Dendritic cell treated with granulocyte-macrophage colony-stimulating factor and Interleukin-4, amounts not matched to agents 40 ng/mL and 50 ng/mL, for 4 days (primary cell): ENCODE results near the gene TSSK2.

ENCODE experiments used
- H3K27ac Mint-ChIP-seq: one replicate; pipeline ENCODE4 v1.8.0; 2022; ENCODE audit warnings: mild to moderate bottlenecking, mixed read lengths
- H3K27me3 Mint-ChIP-seq: one replicate; pipeline ENCODE4 v1.8.0; 2022; ENCODE audit warnings: mild to moderate bottlenecking, mixed read lengths
- H3K36me3 Mint-ChIP-seq: one replicate; pipeline ENCODE4 v1.8.0; 2022; ENCODE audit warnings: low read depth, mixed read lengths
- H3K4me1 Mint-ChIP-seq: one replicate; pipeline ENCODE4 v1.8.0; 2022; ENCODE audit warnings: low read depth, mixed read lengths
- H3K4me3 Mint-ChIP-seq: one replicate; pipeline ENCODE4 v1.8.0; 2022; ENCODE audit warnings: mild to moderate bottlenecking, moderate library complexity, mixed read lengths
- H3K9me3 Mint-ChIP-seq: one replicate; pipeline ENCODE4 v1.8.0; 2022; ENCODE audit warnings: mixed read lengths
- intact Hi-C: fragments of 100-400 bp; cut with micrococcal nuclease; formaldehyde crosslinking; loops from one replicate; pipeline ENCODE4 v1.15.0; 2022

Gene TSSK2

DNA sequence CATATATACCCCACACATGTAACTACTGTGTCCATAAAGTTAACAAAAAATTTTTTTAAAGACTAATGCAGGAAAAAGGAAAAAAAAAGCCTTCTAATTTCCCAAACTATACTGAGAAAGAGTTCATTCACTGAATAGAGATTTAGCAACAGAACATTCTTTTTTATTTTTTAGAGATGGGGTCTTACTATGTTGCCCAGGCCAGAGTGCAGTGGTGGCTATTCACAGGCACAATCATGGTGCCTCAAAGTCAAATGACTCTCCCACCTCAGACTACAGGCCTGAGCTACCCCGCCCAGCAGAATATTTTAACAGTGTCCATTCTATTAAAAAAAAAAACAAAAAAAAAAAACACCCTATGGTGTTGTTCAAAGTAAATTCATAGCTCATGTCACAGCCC lies 34.6 kb upstream of the TSSK2 start:
- no peaks in the 10 kb centered on the region for H3K9me3 Mint-ChIP-seq
- H3K4me1 Mint-ChIP-seq = peaks cover 36% of the 10 kb centered on the region
- no peaks in the 10 kb centered on the region for H3K27me3 Mint-ChIP-seq
- no peak overlapping the region for H3K4me3 Mint-ChIP-seq
- H3K27ac Mint-ChIP-seq = no peak overlapping the region
- intact Hi-C loops = no loop called here
- peaks cover 32% of the 10 kb centered on the region for H3K36me3 Mint-ChIP-seq

DNA sequence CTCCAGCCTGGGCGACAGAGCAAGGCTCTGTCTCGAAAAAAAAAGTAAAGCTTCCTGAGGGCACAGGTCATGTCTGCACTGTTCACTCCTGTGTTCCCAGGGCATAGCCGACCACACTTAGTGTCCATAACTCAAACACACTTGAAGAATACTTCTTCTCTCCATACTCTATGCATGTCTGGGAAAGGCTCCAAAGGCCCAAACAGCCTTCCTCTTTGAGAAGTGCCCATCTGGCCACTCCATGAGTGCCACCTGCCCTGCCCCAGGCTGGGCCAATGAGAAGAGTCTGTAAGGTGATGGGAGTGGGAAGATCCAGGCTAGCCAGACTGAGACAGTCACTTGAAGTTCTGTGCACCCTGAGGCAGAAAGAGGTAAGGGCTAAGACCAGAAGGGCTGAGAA lies 33.6 kb upstream of the TSSK2 start:
- peak overlapping the region; percentile 71 for H3K27ac Mint-ChIP-seq
- H3K36me3 Mint-ChIP-seq = peaks cover 25% of the 10 kb centered on the region

DNA sequence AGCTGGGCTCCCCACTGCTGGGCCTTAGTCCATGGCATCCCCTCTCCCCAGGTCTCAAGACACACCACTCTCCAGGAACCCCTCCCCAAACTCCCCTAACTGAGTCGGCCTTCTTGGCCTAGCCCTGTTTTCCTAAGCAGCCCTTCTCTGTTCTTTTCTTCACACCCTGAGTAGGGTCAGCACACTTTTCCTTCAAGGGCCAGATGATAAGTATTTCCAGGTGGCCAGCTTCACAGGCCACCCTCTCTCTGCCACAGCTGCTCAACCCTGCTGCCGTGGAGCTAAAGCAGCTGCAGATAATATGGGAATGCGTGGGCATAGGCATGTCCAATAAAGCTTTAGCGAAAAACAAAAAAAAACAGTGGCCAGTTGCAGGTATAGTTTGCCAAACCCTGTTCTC lies 33.0 kb upstream of the TSSK2 start:
- H3K9me3 Mint-ChIP-seq = no peaks in the 10 kb centered on the region
- peaks cover 22% of the 10 kb centered on the region for H3K4me1 Mint-ChIP-seq
- H3K27ac Mint-ChIP-seq = peak overlapping the region; percentile 71
- H3K27me3 Mint-ChIP-seq = no peaks in the 10 kb centered on the region
- intact Hi-C loops = no loop called here
- no peak overlapping the region for H3K4me3 Mint-ChIP-seq
- peaks cover 18% of the 10 kb centered on the region for H3K36me3 Mint-ChIP-seq

More for the DNA sequence above, 33.6 kb upstream of the TSSK2 start:
- H3K4me3 Mint-ChIP-seq = no peak overlapping the region
- H3K9me3 Mint-ChIP-seq = no peaks in the 10 kb centered on the region
- H3K27me3 Mint-ChIP-seq = no peaks in the 10 kb centered on the region
- intact Hi-C loops = no loop called here
- H3K4me1 Mint-ChIP-seq = peaks cover 28% of the 10 kb centered on the region

DNA sequence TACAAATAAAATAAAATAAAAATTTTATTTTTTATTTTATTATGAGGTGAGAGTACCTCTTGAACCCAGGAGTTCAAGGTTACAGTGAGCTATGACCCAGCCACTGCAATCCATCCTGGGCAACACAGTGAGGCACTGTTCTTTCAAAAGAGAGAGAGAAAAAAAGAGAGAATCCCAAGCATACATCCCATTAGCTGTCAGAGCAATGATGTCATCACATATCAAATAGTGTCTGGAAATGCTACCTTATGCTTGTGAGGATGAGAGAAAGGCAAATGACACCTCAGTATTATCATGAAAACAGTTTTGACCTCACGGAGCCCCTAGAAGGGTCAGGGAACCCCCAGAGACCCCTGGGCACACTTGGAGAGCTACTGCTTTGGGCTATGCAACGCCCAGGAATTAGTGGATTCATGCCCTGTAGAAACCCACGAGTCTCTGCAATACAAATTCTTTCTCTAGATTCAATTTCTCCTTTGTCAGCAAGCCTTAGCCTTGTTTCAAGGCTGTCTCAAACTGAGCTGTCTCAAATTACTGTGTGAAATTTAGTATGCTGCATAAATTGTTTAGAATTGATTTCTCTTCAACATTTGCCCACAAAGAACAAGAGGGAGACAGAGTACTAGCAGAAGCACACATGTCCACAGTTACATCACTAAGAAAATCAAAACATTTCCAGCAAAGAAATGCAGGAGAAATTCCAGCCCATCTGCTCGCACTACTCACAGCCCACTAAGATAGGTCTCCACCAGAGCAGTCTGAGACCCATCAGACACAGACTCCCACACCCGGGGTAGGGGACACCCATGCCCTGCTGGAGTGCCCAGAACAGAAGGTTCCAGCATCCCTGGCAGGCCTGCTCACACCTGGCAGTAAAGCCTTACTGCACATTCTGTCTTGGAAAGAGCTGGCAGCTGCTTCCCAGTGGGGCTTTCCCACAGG lies 27.0 kb upstream of the TSSK2 start:
- Mint-ChIP-seq H3K9me3 (no peaks in the 10 kb centered on the region), H3K27ac (no peak overlapping the region), H3K4me3 (no peak overlapping the region), H3K27me3 (no peaks in the 10 kb centered on the region), H3K4me1 (peaks cover 45% of the 10 kb centered on the region), H3K36me3 (peaks cover 28% of the 10 kb centered on the region)
- intact Hi-C loops = no loop called here

DNA sequence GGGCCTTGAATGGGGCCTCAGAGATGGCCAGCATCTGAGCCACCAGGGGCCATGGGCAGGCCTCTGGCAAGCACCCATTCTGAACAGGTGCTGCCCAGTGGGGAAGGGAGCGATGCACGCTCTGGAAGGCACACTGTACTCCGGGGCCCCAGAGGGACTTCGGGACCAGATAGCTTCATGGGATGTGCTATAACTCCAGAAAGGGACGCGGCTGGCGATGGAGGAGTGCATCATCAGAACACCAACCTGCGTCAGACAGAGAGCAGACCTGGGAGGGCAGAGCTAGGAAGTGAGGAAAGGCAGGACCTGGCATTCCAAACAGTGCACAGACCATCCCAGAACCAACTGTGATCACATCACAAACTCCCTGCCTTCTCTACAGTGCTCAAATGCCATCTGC lies 25.7 kb upstream of the TSSK2 start:
- H3K9me3 Mint-ChIP-seq = no peaks in the 10 kb centered on the region

DNA sequence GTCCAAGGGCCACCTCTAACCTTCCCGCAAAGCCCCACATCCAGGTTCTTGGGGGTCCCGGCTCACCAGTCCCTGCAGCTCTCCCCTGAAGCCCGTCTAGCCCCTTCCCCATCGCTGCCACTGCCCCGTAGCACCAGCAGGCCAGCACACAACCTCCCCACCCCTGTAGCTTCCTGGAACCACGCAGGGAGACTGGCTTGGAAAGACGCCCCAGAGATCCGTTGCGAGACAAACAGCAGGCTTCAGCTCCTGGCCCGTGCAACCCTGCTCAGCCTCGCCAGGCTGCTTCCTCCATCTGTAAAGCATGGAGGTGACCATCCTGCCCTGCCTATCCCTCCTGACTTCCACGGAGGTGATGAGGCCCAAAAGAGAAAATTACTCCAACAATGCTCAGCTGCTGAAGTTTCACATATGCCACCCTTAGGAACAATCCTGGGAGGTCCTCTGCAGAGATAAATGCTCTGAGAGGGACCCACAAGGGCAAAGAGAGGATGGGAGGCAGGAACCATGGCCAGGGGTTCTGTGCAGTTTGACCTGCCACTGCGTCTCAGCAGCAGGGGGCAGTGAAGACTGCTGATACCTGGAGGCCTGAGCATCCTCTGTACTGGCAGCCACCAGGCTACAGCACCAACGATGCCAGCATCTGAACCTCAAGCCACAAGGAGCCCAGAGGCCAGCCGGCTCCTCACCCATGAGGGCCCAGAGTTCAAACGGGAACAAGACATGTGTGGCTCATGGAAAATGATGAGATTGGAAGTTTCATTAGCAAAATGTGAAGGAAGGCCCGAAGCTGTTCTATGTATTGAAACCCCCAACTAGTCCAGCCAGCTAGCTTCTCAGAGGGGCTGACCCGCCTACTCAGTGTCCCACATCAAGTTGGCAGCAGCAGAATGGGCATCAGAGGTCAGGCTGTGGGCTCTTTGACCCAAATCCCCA lies 25.0 kb upstream of the TSSK2 start:
- H3K27me3 Mint-ChIP-seq = no peaks in the 10 kb centered on the region
- H3K9me3 Mint-ChIP-seq = no peaks in the 10 kb centered on the region
- H3K4me1 Mint-ChIP-seq = peaks cover 58% of the 10 kb centered on the region
- no peak overlapping the region for H3K4me3 Mint-ChIP-seq
- intact Hi-C loops = no loop called here
- H3K36me3 Mint-ChIP-seq = peaks cover 22% of the 10 kb centered on the region
- H3K27ac Mint-ChIP-seq = peak overlapping the region; percentile 4

More for the DNA sequence above, 25.7 kb upstream of the TSSK2 start:
- peaks cover 53% of the 10 kb centered on the region for H3K4me1 Mint-ChIP-seq
- intact Hi-C loops = no loop called here
- no peak overlapping the region for H3K4me3 Mint-ChIP-seq
- no peaks in the 10 kb centered on the region for H3K27me3 Mint-ChIP-seq
- peak overlapping the region; percentile 4 for H3K27ac Mint-ChIP-seq
- peaks cover 22% of the 10 kb centered on the region for H3K36me3 Mint-ChIP-seq

DNA sequence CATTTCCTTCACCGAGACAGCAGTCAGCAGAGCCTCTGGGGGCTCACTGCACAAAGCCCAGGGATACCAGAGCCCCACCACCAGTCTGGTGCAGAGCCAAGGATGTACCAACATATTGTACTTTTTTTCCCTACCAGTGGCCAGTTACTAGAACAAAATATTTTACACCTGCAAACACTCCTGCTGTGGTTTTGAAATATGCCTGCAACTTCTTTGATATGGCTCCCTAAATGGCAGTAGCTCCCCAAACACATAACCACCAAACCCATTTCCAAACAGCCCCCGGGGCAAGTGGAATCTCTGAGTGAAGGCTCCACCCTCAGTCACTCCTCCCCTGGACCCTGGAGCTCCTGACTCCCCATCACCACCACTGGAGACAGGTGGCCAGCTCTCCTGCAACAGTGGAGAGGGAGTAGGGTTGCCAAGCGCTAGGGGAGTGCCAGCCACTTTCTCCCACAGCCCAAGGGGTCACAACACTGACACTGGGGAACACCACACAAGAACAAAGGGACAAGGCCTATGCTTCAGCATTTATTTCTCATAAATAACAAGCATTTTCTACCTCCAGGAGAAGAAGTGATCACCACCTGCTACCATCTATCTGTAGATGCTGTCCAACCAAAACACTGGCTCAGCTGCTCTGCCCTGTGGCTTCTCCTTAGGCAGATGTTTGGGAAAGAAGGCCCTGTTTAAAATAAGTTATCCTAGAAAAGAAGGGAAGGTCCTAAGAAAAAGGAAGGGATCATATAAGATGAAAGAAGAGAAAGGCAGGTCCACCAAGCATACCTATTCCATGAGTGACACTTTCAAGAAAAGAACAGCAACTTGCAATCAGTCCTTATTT lies 24.0 kb upstream of the TSSK2 start:
- H3K27ac Mint-ChIP-seq = peak overlapping the region; percentile 35
- peaks cover 22% of the 10 kb centered on the region for H3K36me3 Mint-ChIP-seq
- intact Hi-C loops = no loop called here
- no peaks in the 10 kb centered on the region for H3K27me3 Mint-ChIP-seq
- H3K9me3 Mint-ChIP-seq = no peaks in the 10 kb centered on the region
- H3K4me3 Mint-ChIP-seq = no peak overlapping the region
- H3K4me1 Mint-ChIP-seq = peaks cover 64% of the 10 kb centered on the region

DNA sequence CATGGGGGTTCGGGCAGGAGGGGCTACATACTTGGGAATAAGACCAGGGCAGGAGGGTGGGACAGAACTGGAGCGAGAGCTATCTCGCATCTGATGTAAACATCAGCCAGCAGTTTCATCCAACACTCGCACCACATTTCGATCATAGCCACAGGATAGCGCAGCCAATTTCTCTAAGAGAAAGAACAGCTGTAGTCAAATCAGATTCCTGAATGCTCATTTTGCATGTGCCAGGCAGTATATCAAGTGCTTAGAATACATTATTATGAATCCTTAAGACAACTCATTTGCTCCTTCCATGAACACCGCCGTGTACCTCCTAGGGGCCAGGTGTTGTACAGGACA lies 23.4 kb upstream of the TSSK2 start:
- intact Hi-C loops = no loop called here
- Mint-ChIP-seq H3K36me3 (peaks cover 22% of the 10 kb centered on the region), H3K4me3 (no peak overlapping the region), H3K9me3 (no peaks in the 10 kb centered on the region), H3K4me1 (peaks cover 69% of the 10 kb centered on the region), H3K27ac (no peak overlapping the region), H3K27me3 (no peaks in the 10 kb centered on the region)

DNA sequence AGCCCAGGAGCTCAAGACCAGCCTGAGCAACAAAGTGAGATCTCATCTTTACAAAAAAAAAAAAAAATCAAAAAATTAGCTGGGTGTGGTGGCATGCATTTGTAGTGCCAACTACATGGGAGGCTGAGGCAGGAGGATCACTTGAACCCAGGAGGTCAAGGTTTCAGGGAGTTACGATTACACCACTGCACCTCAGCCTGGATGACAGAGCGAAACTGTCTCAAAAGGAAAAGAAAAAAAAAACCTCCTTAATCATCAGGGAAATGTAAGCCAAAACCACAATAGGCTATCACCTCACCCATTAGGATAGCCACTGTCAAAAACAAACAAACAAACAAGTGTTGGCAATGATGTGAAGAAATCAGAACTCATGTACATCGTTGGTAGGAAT lies 22.3 kb upstream of the TSSK2 start:
- intact Hi-C loops = no loop called here
- no peaks in the 10 kb centered on the region for H3K9me3 Mint-ChIP-seq
- peaks cover 71% of the 10 kb centered on the region for H3K4me1 Mint-ChIP-seq
- H3K36me3 Mint-ChIP-seq = peaks cover 22% of the 10 kb centered on the region
- H3K4me3 Mint-ChIP-seq = no peak overlapping the region
- H3K27ac Mint-ChIP-seq = peak overlapping the region; percentile 14
- H3K27me3 Mint-ChIP-seq = no peaks in the 10 kb centered on the region

DNA sequence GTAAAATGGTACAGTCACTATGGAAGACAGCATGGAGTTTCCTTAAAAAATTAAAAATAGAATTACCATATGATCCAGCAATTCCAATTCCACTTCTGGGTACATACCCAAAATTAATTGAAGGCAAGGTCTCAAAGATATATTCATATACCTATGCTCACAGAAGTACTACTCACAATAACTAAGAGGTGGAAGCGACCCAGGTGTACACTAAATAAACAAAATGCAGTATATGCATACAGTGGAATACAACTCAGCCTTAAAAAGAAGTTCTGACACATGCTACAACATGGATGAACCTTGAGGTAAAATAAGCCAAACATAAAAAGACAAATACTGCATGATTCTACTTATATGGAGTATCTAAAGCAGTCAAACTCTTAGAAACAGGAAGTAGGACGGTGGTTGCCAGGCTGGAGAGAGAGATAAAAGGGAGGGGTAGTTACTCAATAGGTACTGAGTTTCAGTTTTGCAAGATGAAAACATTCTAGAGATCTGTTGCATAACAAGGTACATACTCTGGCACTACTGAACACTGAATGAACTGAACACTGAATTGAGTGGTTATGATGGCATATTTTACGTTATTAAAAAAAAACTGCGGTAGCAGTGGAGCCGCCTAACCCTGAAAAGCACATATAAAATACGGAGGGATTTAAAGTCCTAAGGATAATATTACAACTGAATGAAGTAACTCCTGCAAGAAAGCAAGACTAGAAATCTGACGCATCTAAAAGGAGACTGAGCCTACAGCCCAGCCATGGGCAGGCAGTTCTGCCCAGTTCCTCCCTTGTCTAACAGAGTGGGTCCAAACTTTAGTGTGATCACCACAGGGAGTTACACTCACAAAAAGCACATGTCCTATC lies 21.7 kb upstream of the TSSK2 start:
- peaks cover 22% of the 10 kb centered on the region for H3K36me3 Mint-ChIP-seq
- peaks cover 74% of the 10 kb centered on the region for H3K4me1 Mint-ChIP-seq
- no peaks in the 10 kb centered on the region for H3K9me3 Mint-ChIP-seq
- intact Hi-C loops = loop anchor here (5.0 kb wide), 1 partner anchor 37 kb away; no protein-coding TSS in a partner anchor
- peak overlapping the region; percentile 62 for H3K4me3 Mint-ChIP-seq
- H3K27ac Mint-ChIP-seq = peak overlapping the region; percentile 14
- no peaks in the 10 kb centered on the region for H3K27me3 Mint-ChIP-seq

DNA sequence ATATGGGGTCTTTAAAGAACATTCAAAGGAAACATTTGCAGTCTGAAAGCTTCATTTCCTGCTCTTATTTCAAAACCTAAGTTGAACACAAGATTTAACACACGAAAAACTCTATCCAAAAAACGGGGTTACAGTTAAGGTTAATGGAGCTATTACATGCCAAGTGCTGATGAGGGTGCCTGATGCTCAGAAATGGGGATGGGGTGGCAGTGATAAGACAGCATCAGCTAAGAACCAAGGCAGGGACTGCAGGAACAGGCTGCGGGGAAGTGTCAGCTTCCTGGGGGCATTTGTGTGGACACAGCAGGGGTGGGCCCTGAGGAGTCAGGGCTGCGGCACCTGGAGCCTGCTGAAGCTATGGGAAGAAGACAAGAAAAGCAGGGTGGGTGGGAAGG lies 21.0 kb upstream of the TSSK2 start:
- Mint-ChIP-seq H3K27me3 (no peaks in the 10 kb centered on the region), H3K4me3 (peak overlapping the region; percentile 62), H3K36me3 (peaks cover 21% of the 10 kb centered on the region), H3K27ac (peak overlapping the region; percentile 14), H3K4me1 (peaks cover 78% of the 10 kb centered on the region), H3K9me3 (no peaks in the 10 kb centered on the region)
- intact Hi-C loops = loop anchor here (5.0 kb wide), 1 partner anchor 38 kb away; no protein-coding TSS in a partner anchor

DNA sequence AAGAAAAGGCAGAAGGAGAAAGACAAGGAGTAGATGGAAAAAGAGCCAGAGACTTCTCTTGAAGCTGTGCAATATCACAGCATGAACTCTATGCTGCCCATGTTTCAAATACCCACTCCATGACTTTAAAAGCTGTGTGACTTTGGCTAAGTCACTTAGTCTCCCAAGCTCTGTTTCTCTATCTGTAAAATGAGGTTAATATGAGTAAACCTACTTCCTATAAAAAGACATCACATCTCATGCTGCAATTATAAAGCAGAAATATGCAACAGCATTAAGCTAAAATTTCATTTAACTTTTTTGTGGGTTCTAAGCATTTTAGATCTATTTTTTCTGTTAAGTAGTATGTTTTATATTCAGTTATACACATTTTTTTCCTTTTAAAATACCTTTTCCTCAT lies 20.5 kb upstream of the TSSK2 start:
- Mint-ChIP-seq H3K27me3 (no peaks in the 10 kb centered on the region), H3K4me1 (peaks cover 78% of the 10 kb centered on the region), H3K27ac (peak overlapping the region; percentile 14), H3K9me3 (no peaks in the 10 kb centered on the region), H3K4me3 (no peak overlapping the region), H3K36me3 (peaks cover 21% of the 10 kb centered on the region)
- intact Hi-C loops = loop anchor here (5.0 kb wide), 1 partner anchor 38 kb away; no protein-coding TSS in a partner anchor
